ENCODE results near the gene DHX57.
"Not testable (repeated sequence)": the region's sequence is repeated elsewhere in the genome, so short reads cannot be mapped to it uniquely, and the experiment has no call there.

Gene DHX57

DNA sequence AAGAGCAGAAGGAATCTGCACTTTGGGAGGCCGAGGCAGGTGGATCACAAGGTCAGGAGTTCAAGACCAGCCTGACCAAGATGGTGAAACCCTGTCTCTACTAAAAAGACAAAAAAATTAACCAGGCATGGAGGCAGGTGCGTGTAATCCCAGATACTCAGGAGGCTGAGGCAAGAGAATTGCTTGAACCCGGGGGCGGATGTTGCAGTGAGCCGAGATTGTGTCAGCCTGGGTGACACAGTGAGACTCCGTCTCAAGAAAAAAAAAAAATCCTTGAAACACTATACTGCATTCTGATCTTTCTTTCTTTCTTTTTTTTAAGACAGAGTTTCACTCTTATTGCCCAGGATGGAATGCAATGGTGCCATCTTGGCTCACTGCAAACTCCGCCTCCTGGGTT is 80.7 kb downstream of the DHX57 start:
- not testable (repeated sequence) for DNase-seq

DNA sequence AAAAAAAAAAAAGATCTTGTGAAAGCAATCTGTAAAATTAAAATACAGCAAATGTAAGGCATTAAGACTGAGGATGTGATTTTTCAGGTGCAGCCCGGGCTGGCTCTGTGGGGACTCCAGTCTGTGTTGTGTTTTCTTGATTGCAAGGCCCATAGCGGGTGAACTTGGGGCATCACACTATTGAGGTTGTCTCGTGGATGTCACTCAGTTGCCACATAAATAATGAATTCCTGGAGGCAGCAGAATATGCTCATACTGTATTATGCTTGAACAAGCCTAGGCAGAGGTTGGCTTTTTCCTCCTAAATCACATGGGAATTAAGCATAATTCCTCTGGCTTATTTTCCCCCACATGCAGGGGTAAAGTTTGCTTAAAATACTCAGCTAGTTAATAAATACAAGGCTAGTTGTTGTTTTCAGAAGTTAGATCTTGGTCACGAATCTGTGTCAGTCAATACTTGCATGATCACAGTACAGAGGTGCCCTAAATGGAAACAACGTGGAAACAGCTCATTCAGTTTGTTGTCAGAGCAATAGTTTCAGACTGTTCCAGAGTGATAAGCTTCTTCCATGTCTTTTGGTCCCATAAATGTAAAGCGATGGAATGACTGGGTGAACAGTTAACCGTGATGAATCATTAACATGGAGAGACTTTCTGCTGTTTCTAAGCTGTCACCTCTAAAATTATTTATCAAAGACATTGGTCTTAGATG is 81.3 kb downstream of the DHX57 start:
- no peak for DNase-seq

GRCh38 chr2:38793511-38793910 is 82.2 kb downstream of the DHX57 start:
- DNase-seq: no peak

DNA sequence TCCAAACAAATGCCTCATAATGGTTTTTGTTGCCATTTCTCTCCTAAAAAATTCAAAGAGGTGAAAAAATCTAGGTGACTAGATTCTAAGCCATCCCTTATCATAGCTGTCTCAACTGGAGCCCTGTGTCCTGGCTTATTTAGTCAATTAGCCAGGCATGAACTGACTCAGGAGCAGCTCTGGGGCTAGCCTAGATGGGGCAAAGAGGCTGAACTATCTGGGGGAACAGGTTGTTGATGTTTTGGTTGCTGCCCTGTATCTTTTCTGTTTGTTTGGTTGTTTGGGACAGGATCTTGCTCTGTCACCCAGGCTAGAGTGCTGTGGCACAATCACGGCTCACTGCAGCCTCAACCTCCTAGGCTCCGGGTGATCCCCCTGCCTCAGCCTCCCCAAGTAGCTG is 83.0 kb downstream of the DHX57 start:
- DNase-seq: no peak

DNA sequence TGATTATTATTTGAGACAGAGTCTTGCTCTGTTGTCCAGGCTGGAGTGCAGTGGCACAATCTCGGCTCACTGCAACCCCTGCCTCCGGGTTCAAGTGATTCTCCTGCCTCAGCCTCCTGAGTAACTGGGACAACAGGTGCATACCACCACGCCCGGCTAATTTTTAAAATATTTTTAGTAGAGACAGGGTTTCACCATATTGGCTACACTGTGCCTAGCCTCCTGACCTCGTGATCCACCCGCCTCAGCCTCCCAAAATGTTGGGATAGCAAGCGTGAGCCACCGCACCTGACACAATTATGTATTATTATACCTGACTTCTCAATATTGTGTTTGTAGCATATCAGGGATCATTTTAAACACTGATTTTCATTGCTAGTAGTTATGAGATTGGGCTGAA is 83.4 kb downstream of the DHX57 start:
- DNase-seq: not testable (repeated sequence)

- DNase-seq: no peak
Observed at GRCh38 chr2:38791744-38792143, 84.0 kb downstream of the DHX57 start.

- DNase-seq: no peak
Observed at GRCh38 chr2:38789691-38790090, 86.0 kb downstream of the DHX57 start.

- DNase-seq: no peak
Observed at GRCh38 chr2:38788306-38788705, 87.4 kb downstream of the DHX57 start.

DNA sequence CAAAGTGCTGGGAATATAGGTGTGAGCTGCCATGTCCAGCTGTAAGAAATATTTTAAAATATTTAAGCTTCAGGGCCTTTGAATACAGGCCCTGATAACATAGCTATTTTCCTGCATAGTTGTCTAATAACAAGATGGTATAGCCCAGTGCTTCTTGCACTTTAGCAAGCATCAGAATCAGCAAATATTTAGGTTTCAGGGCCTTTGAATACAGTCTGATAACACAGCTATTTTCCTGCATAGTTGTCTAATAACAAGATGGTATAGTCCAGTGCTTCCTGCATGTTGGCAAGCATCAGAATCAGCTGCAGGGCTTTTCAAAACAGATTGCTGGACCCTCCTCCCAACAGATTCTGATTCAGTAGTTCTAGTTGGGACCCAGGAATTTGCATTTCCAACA is 92.1 kb downstream of the DHX57 start:
- DNase-seq: no peak

GRCh38 chr2:38778687-38779082 is 97.0 kb downstream of the DHX57 start:
- no peak for DNase-seq

GRCh38 chr2:38776531-38776930 is 99.2 kb downstream of the DHX57 start:
- no peak for DNase-seq

DNA sequence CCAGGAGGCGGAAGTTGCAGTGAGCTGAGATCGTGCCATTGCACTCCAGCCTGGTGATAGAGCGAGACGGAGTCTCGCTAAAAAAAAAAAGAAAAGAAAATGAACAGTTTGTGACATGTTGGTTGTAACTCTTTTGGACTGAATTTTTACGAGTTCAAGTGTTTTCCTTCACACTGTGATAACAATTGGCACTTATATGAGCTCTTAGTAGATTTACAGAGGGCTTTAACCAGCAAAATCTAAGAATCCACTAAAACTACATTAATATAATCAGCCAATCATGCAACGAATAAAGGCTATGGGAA is 99.9 kb downstream of the DHX57 start:
- DNase-seq: no peak

GRCh38 chr2:38775097-38775920 is 100.4 kb downstream of the DHX57 start:
- no peak for DNase-seq

- no peak for DNase-seq
Observed at GRCh38 chr2:38771632-38772031, 104.1 kb downstream of the DHX57 start.

DNA sequence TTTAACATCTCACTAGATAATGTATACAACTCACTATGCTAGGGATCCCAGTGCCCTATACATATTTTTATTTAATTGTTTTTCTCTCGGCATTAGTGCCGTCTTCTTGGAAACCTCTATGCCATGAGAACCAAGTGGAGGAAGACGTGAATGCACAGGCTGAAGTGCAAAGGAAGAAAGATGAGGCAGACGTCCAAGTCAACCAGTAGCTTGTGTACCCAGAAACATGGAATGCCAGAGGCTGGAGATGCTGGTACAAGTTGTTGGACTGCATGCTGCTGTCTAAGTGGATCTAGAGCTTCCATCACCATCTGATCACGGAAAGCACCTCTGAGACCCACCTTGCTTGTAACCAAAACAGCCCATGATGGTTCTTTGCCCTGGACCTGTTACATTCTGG is 110.2 kb downstream of the DHX57 start:
- DNase-seq: no peak

GRCh38 chr2:38765149-38765548 is 110.6 kb downstream of the DHX57 start:
- DNase-seq: no peak

- no peak for DNase-seq
Observed at GRCh38 chr2:38763728-38764127, 112.0 kb downstream of the DHX57 start.

- no peak for DNase-seq
Observed at GRCh38 chr2:38763228-38763627, 112.5 kb downstream of the DHX57 start.

DNA sequence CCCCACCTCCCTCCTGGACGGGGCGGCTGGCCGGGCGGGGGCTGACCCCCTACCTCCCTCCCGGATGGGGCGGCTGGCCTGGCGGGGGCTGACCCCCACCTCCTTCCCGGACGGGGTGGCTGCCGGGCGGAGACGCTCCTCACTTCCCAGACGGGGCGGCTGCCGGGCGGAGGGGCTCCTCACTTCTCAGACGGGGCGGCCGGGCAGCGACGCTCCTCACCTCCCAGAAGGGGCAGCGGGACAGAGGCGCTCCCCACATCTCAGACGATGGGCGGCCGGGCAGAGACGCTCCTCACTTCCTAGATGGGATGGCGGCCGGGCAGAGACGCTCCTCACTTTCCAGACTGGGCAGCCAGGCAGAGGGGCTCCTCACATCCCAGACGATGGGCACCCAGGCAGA is 119.8 kb downstream of the DHX57 start:
- not testable (repeated sequence) for DNase-seq

GRCh38 chr2:38754506-38754905 is 121.2 kb downstream of the DHX57 start:
- DNase-seq: no peak

GRCh38 chr2:38754049-38754448 is 121.7 kb downstream of the DHX57 start:
- DNase-seq: no peak

DNA sequence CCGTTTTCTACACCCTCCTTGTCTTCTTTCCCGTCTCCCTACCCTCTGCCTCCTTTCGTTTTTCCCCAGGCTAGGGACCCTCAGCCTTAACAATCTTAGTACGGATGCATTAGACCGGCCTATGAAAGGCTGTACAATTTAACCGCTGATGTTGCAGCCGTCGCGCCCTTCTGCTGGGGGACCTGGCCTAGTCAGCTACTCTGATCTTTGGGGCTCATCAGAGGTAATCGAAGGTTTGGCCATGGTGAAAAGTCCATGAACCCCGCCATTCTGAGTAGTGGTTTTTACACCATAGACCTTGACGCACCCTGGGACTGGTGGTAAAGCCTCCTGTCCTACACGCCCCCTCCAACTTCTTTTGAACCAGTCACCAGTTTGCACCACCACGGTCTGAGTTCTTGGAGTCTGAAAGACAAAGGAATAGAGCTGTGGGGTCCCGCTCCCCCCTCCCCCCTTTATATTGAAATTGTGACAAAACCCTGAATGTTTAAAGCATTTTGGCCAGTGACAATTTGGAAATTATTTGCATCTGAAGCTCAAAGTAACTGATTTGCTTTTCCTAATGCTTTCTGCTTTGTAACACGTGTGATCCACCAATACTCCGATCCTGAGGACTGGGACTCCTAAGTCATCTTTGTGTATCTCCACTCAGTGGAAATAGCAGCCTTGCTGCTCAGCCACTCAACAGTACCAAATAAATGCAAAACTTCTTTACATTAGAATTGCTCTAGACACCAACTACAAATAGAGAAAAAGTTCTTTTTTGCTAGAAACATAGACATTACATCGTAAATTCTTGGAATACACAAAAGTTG is 123.9 kb downstream of the DHX57 start:
- DNase-seq: no peak

GRCh38 chr2:38750891-38751595 is 124.7 kb downstream of the DHX57 start, which contains the start of gene SRSF7:
TSS of gene SRSF7 (minus strand) at chr2:38751361. CDS start at chr2:38751256, 105 bp downstream.
- peak; percentile 96 for DNase-seq
